Mucosa of gallbladder (tissue), 1 donor: Measurements from ENCODE around the gene CYSTM1. TPM values are rescaled to one million over a fixed set of nuclear protein-coding genes. Genes with fewer than 3 reads are reported as not detected.

Source experiments
- DNase-seq: peaks from one replicate; pipeline ENCODE4 v3.0.0-alpha.2; 2020; ENCODE audit warnings: low spot score
- total RNA-seq: library from RNA; stranded (reverse); gene quantifications from one replicate; pipeline ENCODE4 v1.2.1, GENCODE V29; 2021
- donor health status: DM: no; HTN: no; CAD: no.

CYSTM1 gene, protein sequence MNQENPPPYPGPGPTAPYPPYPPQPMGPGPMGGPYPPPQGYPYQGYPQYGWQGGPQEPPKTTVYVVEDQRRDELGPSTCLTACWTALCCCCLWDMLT
- 382 TPM for total RNA-seq

DNA sequence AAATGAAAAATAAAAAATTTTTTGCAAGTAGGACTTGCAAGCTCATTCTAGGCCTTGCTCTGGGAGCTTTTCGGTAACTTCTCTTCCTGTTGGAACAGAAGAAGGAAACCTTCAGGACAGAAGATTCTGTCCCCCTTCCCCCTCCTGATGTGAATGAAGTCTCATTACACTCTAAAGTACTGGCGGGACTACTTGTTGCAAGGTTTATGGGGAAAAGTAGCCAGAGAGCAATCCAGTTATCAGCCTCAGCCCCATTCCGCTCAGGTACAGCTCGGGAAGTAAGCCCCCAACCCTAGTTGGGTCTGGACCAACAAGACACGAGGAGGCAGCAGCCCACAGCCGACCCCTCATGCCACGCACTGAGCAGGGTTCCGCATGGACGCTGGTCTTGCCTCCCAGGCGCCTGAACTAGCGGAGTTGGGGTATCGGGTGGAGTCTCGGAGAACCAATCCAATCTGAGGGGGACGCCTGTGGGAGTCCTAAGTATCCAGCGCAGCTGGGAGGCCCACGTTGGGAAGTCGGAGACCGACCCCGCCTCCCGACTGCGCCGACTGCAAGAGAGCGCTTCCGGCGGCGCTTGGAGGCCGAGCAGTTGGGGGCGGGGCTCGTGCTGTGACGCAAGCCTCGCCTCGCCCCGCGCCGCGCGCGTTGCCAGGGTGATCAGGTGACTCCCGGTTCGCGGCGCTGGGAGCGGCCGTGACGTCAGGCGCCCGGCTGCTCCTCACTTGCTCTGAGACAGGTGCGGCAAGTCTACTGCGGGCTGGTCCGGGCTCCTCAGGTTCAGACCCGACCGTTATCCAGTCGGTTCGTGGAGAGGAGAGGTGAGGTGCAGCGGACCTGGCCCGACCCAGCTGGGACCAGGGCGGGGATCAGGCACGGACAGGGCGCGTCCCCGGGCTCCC is at the start of gene CYSTM1:
Gene CYSTM1, plus strand, starts transcription at position 724 of the 902 bp plus-strand sequence. CDS start 19,278 bp downstream, outside the sequence.
- peak; percentile 98 for DNase-seq

DNA sequence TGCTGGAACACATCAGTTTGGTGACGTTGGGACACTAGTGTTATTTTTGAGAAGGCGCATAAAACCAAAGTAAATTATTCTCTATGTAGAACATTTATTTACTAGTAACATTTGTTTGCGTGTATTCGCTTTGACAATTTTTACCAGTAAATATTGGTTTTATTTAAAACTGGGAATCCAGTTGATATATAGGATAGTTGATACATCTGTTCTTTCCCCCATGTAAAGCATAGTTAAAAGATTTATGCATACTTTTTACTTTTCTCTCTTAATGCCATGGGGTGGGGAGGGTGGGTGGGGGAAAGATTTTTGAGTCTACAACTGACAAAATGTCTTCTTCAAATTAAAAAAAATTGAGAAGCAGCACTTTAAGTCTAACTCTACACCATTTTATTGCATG is 49.4 kb upstream of the CYSTM1 start, which contains the start of gene IGIP:
Gene IGIP, plus strand, starts transcription at position 301 of the 400 bp plus-strand sequence. CDS start 2,540 bp downstream, outside the sequence.
- no peak for DNase-seq

- DNase-seq = no peak
These were observed 48.5 kb upstream of the CYSTM1 start for GRCh38 chr5:140126315-140127012.

DNA sequence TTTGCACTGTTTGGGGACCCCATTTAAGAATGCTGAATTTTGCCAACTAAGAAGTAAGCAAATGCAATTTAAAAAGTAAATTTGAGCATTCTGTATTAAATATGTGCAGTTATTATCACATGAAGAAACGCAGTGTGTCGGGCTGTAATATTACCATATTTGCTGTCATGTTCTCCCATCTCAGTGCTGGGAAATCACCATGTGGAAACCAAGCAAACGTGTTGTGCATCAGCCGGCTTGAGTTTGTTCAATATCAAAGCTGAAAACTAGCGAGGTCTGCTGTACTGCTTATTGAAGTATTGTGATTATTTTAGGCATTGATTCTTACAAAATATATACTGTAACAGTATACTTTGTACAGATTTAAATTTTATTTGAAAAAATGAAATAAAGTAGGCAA is 46.6 kb upstream of the CYSTM1 start:
- DNase-seq = no peak

- no peak for DNase-seq
These were observed 43.8 kb upstream of the CYSTM1 start for GRCh38 chr5:140130949-140131733.

GRCh38 chr5:140131967-140132409 is 43.0 kb upstream of the CYSTM1 start:
- DNase-seq = no peak

GRCh38 chr5:140133514-140134167 is 41.3 kb upstream of the CYSTM1 start:
- DNase-seq = no peak

GRCh38 chr5:140134277-140134935 is 40.6 kb upstream of the CYSTM1 start:
- no peak for DNase-seq

GRCh38 chr5:140135127-140135526 is 39.9 kb upstream of the CYSTM1 start:
- no peak for DNase-seq

GRCh38 chr5:140136624-140137023 is 38.4 kb upstream of the CYSTM1 start:
- no peak for DNase-seq

DNA sequence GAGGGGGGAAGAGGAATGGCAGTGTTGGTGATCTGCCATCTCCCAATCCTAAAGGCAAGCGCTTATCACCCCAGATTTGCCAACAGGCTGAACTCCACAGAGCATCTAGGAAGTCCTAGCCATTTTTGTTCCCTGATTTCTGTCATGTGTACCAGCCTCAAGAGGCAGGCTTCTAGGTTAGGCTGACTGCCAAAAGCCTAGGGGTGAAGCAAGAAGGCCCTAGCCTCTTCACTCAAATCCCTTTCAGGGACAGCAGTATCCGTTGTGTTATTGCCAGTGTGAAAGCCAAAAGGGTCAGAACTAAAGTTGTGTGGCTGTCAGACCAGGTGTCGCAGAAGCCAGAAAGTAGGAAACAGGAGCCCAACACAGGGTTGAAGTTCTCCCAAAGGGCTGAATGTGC is 34.6 kb upstream of the CYSTM1 start:
- DNase-seq = no peak

DNA sequence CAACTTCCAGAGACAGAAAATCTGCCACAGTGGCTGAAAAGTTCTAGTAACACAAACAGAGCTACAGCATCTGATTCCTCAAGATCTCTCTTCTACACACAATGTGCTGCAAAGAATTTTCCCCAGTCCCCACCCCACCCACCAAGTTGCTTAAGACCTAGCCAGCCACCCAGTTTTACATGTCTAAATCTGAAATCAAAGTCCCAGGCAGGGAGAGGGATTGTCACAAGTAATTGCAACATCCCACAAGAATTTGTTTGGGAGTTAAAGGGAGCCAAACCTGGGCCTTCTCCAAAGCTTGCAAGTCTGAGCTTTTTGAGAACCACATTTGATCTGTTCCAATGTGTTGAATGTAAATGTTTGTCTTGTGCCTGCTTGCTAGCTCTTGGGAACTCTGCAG is 33.7 kb upstream of the CYSTM1 start:
- DNase-seq = no peak

DNA sequence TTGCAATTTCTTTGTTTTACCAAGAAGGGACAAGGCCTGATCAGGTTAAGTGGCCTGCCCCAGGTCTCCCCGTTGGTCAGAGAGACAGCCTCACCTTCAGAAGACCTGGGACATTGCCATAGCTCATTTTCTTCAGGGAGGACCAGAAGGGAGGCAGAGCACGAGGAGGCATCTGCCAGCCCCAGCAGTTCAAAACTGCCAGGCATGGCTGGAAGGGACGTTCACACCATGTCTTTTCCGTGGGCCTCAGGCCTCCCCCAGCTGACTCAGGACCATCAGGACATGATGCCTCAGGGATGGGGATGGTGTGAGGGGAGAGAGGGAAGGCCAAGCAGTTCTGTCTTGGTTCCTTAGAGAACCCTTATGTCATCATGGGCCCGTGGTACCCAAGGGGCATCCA is 32.7 kb upstream of the CYSTM1 start:
- DNase-seq = no peak

DNA sequence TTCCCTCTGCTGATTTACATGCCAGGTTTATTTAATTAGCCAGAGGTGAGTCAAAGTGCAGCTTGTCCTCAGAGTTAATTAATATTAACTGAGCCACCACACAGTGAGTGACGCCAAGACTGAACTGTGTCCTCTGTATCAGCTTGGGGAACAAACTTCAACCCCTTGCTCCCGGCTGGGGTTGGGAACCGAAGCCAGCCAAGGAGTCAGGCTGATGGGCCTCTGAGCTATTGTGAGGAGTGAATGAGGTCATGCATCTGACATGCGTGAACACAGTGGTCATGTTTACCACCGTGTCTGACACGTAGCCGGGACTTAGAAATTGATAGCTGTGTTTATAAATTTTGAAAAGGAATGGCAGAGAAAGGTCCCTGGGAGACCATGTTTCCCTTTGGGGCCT is 32.1 kb upstream of the CYSTM1 start:
- DNase-seq = peak; percentile 60

- peak; percentile 8 for DNase-seq
These were observed 31.3 kb upstream of the CYSTM1 start for GRCh38 chr5:140143521-140144258.

- DNase-seq = peak; percentile 8
These were observed 29.7 kb upstream of the CYSTM1 start for GRCh38 chr5:140145256-140145655.

DNA sequence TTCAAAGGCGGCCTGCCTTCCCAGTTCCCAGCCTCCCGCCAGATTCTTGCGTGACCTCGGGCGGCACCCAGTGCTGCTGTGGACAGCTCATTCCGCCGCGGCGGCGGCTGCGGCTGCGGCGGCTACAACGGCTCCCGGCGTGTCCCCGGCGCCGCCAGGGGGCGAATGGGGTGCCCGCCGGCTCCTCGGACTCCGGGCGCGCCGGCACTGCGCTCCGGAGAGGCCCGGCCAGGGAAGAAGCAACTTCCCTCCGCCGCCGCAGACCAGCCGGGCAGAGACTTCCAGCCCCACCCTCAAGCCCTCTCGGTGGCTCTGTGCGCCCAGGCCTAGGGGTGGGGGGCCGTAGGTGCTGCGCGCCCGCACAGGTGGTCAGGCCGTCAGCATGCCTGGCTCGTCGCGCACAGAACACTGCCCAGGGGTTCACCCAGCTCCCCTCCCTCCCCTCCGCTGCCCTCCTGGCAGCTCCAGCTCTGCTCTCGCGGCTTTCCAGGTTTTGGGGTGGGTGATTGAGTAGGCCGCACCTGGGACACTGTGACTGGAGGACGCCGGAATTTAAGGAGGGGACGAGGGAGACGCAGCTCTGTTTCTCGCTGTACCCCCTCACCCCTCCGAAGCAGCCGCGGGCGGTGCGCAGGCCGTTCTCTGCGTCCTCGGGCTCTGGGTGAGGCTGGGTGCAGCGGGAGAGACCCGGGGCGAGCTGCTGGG is 29.0 kb upstream of the CYSTM1 start:
- peak; percentile 76 for DNase-seq

GRCh38 chr5:140146523-140146842 is 28.5 kb upstream of the CYSTM1 start:
- DNase-seq = peak; percentile 5

DNA sequence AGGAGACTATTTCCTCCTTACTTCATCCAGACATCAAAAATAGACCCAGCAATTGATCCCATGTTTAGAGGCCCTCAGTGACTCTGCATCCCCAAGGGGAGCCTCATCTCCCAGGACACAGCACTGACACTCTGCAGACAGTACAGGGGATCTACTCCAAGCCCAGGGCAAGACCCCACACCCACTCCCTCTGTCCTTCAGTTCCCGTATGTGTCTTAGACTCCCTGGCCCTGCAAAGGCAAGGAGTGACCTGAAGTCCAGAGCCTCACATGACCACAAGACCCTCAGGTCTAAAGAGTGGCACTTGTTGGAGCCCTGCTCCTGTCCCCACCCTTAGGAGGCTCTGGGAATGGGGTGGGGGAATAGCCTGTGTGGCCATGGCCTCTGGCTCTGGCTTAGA is 27.5 kb upstream of the CYSTM1 start:
- no peak for DNase-seq
